Left lung (tissue), 10 donors: ENCODE results near the gene ULK4. TPM values are rescaled to one million over a fixed set of nuclear protein-coding genes. Genes with fewer than 3 reads are reported as not detected.

ENCODE experiments used
- ATAC-seq: fragments of 200-7000 bp; cut with Tn5 transposase; one replicate; pipeline ENCODE4 v1.9.1; 2020; ENCODE audit warnings: moderate library complexity
- DNase-seq, 4 donors: peaks; one replicate each; pipeline ENCODE4 v3.0.0-alpha.2; 2013 to 2020
- H3K27ac ChIP-seq, 2 donors: fragments of 200-600 bp; sonication (generic) in 1 of 2; one replicate each; pipeline versions ENCODE4 v1.5.0 to v1.8.0; 2020 to 2021
- H3K27me3 ChIP-seq, 2 donors: fragments of 200-600 bp; sonication (generic) in 1 of 2; one replicate each; pipeline versions ENCODE4 v1.5.0 to v1.8.0; 2020 to 2021
- H3K36me3 ChIP-seq, 2 donors: fragments of 200-600 bp; sonication (generic) in 1 of 2; one replicate each; pipeline versions ENCODE4 v1.5.0 to v1.8.0; 2020 to 2021
- H3K4me1 ChIP-seq, 2 donors: fragments of 200-600 bp; one replicate each; pipeline ENCODE4 v1.8.0; 2021
- H3K4me3 ChIP-seq, 2 donors: fragments of 200-600 bp; sonication (generic) in 1 of 2; one replicate each; pipeline versions ENCODE4 v1.5.0 to v1.8.0; 2020 to 2021; ENCODE audit warnings: mild to moderate bottlenecking in 1 of 2
- H3K9me3 ChIP-seq, 2 donors: fragments of 200-600 bp; sonication (generic) in 1 of 2; one replicate each; pipeline versions ENCODE4 v1.5.0 to v1.8.0; 2020 to 2021
- intact Hi-C, 2 donors: fragments of 100-400 bp; cut with DNase I; formaldehyde crosslinking; loops; one replicate each; pipeline versions ENCODE4 v1.11.2 to v1.14.2; 2022
- polyA plus RNA-seq, 6 donors: library from polyadenylated mRNA; unstranded; fragments of 120-200 nt; gene quantifications; one replicate each; pipeline ENCODE4 v1.2.1, GENCODE V29; 2013; ENCODE audit not compliant: insufficient read length in 6 of 6
- total RNA-seq, 2 donors: library from RNA; stranded (reverse); fragmentation: NEBNext Ultra II Directional; extraction: Animal tissue kit (Norgen Biotek cat#: 25700); gene quantifications; one replicate each; pipeline ENCODE4 v1.2.1, GENCODE V29; 2021
- TF ChIP-seq, protein P1 (sequence below), 2 donors: fragments of 200-600 bp; sonication (generic) in 1 of 2; IDR thresholded peaks; one replicate each; pipeline versions ENCODE4 v1.5.0 to v1.8.0; 2021; ENCODE audit warnings: antibody characterized with exemption in 2 of 2
- donor health status: DM: no; HTN: yes; CAD: no.
- donor health status: DM: no; HTN: no; CAD: no.

Gene ULK4
- total and polyA plus RNA-seq, 8 donors, result 3.9 to 12.1 (median 5.6) TPM

DNA sequence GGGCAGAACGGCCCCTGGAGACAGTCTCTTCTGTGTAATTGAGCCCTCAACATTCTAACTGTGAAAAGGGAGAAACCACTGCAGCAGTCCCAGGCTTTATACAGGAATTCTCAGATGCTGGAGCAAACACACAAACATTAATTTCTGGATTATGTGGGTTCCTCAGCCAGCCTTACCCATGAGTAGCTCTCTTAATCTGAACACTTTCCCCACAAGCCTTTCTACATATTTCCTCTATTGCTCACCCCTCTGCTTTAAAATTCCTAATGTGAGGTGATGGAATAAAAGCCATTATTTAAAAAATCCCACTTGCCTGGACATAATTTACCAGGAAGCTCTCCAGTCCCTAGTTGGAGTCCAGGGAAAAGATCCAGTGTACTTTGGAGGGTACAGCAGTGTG, 623.6 kb downstream of the ULK4 start:
- H3K9me3 ChIP-seq, result no peaks in the 10 kb centered on the region
- H3K4me1 ChIP-seq, result no peaks in the 10 kb centered on the region
- no peak overlapping the region for H3K4me3 ChIP-seq
- DNase-seq, result no peak
- intact Hi-C loops, result no loop called here
- H3K36me3 ChIP-seq, result no peaks in the 10 kb centered on the region
- no peaks in the 10 kb centered on the region for H3K27me3 ChIP-seq
- ATAC-seq, result no peak
- H3K27ac ChIP-seq, result no peak overlapping the region
- TF ChIP-seq, protein P1, sequence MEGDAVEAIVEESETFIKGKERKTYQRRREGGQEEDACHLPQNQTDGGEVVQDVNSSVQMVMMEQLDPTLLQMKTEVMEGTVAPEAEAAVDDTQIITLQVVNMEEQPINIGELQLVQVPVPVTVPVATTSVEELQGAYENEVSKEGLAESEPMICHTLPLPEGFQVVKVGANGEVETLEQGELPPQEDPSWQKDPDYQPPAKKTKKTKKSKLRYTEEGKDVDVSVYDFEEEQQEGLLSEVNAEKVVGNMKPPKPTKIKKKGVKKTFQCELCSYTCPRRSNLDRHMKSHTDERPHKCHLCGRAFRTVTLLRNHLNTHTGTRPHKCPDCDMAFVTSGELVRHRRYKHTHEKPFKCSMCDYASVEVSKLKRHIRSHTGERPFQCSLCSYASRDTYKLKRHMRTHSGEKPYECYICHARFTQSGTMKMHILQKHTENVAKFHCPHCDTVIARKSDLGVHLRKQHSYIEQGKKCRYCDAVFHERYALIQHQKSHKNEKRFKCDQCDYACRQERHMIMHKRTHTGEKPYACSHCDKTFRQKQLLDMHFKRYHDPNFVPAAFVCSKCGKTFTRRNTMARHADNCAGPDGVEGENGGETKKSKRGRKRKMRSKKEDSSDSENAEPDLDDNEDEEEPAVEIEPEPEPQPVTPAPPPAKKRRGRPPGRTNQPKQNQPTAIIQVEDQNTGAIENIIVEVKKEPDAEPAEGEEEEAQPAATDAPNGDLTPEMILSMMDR (IDR thresholded peaks at IDR 0.05), result no peak

DNA sequence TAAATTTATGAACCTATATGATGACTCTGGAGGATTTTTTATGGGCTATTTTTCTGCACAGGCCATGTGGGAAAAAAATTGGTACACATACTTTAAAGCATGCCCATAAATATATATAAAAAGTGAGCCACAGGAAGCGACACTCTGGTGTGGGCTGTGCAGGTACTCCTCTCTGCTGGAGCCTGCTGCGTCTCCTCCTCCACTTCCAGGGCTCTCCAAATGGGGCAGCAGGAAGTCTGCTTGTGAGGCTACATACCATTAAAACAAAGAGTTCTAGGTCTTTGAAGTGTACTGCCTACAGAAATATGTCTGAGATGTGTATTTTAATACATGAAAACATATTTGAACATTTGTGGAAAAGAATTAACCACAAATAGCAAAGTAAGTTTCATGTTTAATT, 627.5 kb downstream of the ULK4 start:
- ATAC-seq (no peak), DNase-seq (no peak)
- no peak overlapping the region for H3K27ac ChIP-seq
- H3K4me1 ChIP-seq, result no peaks in the 10 kb centered on the region
- H3K9me3 ChIP-seq, result no peaks in the 10 kb centered on the region
- H3K27me3 ChIP-seq, result no peaks in the 10 kb centered on the region
- TF ChIP-seq, protein P1 (IDR thresholded peaks at IDR 0.05), result no peak
- no peaks in the 10 kb centered on the region for H3K36me3 ChIP-seq
- intact Hi-C loops, result no loop called here
- no peak overlapping the region for H3K4me3 ChIP-seq

DNA sequence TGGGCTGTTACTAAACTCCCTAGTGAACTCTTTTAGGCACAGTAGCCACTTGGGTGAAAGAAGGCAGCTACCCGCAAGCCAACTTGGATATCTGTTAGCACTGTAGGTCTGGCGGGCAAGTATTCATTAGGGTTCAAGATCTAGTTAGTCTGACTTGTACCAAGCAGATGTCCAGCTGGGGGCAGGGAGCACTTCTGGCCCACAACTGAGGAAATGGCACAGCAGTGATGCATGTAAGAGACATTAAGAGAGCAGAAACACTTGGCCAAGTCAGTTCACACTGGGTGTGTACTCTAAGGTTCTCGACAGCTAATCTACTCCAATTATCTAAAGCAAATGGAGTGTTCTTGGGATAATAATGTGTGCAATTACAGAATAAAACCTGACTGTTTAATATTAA, 630.9 kb downstream of the ULK4 start:
- Histone ChIP-seq H3K27me3 (no peaks in the 10 kb centered on the region), H3K4me1 (no peaks in the 10 kb centered on the region), H3K9me3 (no peaks in the 10 kb centered on the region), H3K36me3 (no peaks in the 10 kb centered on the region), H3K4me3 (no peak overlapping the region), H3K27ac (no peak overlapping the region)
- ATAC-seq (no peak), DNase-seq (no peak)
- intact Hi-C loops, result no loop called here
- TF ChIP-seq, protein P1 (IDR thresholded peaks at IDR 0.05), result no peak

DNA sequence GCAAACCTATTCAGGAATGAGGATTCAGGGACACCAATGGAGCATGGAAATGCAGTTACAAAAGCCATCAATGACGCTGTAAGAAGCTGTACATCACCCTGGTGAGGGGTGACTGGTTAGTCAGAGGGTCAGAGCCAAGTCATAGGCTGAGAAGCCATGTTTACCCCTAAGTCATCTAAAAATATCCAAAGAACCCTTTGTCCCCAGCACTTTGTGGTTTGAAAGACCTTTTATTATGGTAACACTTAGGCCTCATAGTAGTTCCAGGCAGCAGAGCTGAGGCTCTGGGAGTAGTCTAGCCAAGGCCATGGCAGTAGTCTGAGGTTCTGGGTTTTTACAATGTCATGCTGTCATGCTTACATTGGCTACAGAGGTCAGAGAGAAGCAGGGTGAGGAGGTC, 631.4 kb downstream of the ULK4 start:
- Histone ChIP-seq H3K4me3 (no peak overlapping the region), H3K9me3 (no peaks in the 10 kb centered on the region), H3K27ac (no peak overlapping the region), H3K4me1 (no peaks in the 10 kb centered on the region), H3K36me3 (no peaks in the 10 kb centered on the region), H3K27me3 (no peaks in the 10 kb centered on the region)
- TF ChIP-seq, protein P1 (IDR thresholded peaks at IDR 0.05), result no peak
- ATAC-seq (no peak), DNase-seq (no peak)
- intact Hi-C loops, result no loop called here

DNA sequence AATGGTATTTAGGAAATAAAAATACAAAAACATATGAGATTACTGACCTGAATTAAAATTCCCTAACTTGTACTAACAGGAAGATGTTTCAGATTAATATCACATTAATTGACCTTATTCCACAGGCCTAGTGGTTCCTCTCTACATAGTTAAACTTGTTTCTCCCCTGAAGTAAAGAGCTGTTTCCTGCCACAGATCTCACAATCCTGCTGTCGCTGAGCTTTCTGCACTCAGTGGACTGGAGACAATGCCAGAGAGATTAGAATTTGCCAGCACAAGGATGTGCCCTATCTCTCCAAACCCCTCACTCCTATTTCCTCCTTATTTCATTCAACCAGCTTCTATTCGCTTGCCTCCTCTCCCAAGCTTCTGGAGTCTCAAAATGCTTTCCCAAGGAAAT, 632.0 kb downstream of the ULK4 start:
- Histone ChIP-seq H3K4me1 (no peaks in the 10 kb centered on the region), H3K36me3 (no peaks in the 10 kb centered on the region), H3K4me3 (no peak overlapping the region), H3K9me3 (no peaks in the 10 kb centered on the region), H3K27me3 (no peaks in the 10 kb centered on the region), H3K27ac (no peak overlapping the region)
- TF ChIP-seq, protein P1 (IDR thresholded peaks at IDR 0.05), result no peak
- no peak for DNase-seq
- intact Hi-C loops, result no loop called here
- ATAC-seq, result no peak
